ENCODE data around the gene SEC14L1.

The SEC14L1 gene

DNA sequence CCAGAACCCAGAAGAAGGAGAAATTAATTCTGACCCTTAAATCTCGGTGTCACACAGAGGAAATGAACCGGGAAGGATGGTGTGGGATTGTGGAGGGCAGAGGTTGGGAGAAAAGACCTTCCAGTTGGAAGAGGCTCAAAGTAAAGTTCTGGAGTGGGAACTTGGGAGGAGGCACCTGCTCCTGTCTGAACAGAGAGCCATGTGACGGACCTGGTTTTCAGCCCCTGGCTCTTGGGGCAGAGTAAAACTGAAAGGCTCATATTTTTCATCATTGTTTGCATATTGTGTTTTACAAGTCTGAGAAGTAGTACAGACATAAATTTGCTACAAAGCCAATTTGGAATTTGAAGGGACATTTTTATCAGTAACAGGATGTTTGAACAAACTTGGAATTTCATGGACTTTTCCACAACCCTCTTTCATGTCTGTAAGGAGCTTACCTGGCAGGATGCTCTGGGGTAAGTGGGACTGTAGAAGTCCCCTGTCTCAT, 24.4 kb upstream of the SEC14L1 start:
- no peak for TF ChIP-seq ZBTB7A (IDR thresholded peaks at IDR 0.05; ENCODE audit: low read depth)

GRCh38 chr17:77117415-77117814, 23.4 kb upstream of the SEC14L1 start:
- TF ChIP-seq RAD21 (IDR thresholded peaks at IDR 0.05; ENCODE audit: low read depth): no peak
- TF ChIP-seq CEBPB (IDR thresholded peaks at IDR 0.05): no peak
- no peak for TF ChIP-seq TCF12 (IDR thresholded peaks at IDR 0.05; ENCODE audit: low read depth)
- TF ChIP-seq TEAD4 (IDR thresholded peaks at IDR 0.05): no peak
- TF ChIP-seq EGR1 (IDR thresholded peaks at IDR 0.05): no peak
- no peak for TF ChIP-seq CREB1 (IDR thresholded peaks at IDR 0.05; ENCODE audit: low read depth)
- no peak for TF ChIP-seq FOXM1 (IDR thresholded peaks at IDR 0.05; ENCODE audit: borderline replicate concordance, low read depth)
- TF ChIP-seq MAX (IDR thresholded peaks at IDR 0.05): no peak
- TF ChIP-seq YY1 (IDR thresholded peaks at IDR 0.05; ENCODE audit: low read depth): no peak

DNA sequence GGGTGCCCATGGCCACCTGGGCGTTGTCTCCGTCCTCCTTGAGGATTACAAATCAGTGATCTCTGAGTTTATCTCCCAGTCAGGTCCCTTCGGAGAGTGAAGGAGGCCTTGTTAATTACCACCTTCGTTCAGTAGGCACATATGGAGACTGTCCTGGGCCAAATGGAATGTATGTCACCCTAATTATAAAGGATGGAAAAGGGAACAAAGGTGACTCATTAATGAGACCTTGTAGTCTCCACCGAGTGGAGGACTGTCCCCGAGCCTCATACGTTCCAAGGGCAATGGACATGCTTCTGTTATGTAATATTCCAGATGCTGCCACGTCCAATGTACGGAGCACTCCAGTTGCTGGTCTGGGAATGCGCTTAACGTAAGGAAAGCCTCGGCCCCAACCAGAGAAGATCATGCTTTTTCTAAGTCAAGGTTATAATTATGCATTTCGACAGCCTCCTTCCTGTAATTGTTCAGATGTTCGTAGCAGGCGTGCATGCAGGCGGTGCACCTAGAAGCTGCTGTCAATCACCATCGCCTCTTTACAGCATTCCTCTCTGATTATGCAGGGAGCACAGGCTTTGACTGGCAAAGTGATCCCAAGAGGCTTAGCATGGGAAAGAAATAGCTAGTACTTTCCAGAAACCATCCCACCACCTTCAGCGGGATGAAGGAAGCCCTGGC, 22.4 kb upstream of the SEC14L1 start:
- TF ChIP-seq MAX (IDR thresholded peaks at IDR 0.05): 0 out of 2 replicates have a peak, but pooled peaks have one; percentile 18
- 0 out of 2 replicates have a peak, but pooled peaks have one; percentile 24 for TF ChIP-seq TCF12 (IDR thresholded peaks at IDR 0.05; ENCODE audit: low read depth)
- TF ChIP-seq YY1 (IDR thresholded peaks at IDR 0.05; ENCODE audit: low read depth): no peak
- TF ChIP-seq CEBPB (IDR thresholded peaks at IDR 0.05): peak; percentile 15; the same call in 1 of the 2 replicates

- TF ChIP-seq FOXM1 (IDR thresholded peaks at IDR 0.05; ENCODE audit: borderline replicate concordance, low read depth): no peak
- TF ChIP-seq RAD21 (IDR thresholded peaks at IDR 0.05; ENCODE audit: low read depth): no peak
- TF ChIP-seq TCF12 (IDR thresholded peaks at IDR 0.05; ENCODE audit: low read depth): no peak
- TF ChIP-seq EGR1 (IDR thresholded peaks at IDR 0.05): no peak
- TF ChIP-seq ZBTB7A (IDR thresholded peaks at IDR 0.05; ENCODE audit: low read depth): no peak
- TF ChIP-seq TAF1 (IDR thresholded peaks at IDR 0.05; ENCODE audit: low read depth): no peak
- TF ChIP-seq, protein P1, sequence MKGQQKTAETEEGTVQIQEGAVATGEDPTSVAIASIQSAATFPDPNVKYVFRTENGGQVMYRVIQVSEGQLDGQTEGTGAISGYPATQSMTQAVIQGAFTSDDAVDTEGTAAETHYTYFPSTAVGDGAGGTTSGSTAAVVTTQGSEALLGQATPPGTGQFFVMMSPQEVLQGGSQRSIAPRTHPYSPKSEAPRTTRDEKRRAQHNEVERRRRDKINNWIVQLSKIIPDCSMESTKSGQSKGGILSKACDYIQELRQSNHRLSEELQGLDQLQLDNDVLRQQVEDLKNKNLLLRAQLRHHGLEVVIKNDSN (IDR thresholded peaks at IDR 0.05): no peak
- TF ChIP-seq NFIC (IDR thresholded peaks at IDR 0.05): no peak
- no peak for TF ChIP-seq EP300 (IDR thresholded peaks at IDR 0.05; ENCODE audit: borderline replicate concordance)
- no peak for TF ChIP-seq MAX (IDR thresholded peaks at IDR 0.05)
- no peak for TF ChIP-seq CREB1 (IDR thresholded peaks at IDR 0.05; ENCODE audit: low read depth)
- no peak for TF ChIP-seq YY1 (IDR thresholded peaks at IDR 0.05; ENCODE audit: low read depth)
- TF ChIP-seq REST (IDR thresholded peaks at IDR 0.05; ENCODE audit: low read depth): no peak
- TF ChIP-seq TEAD4 (IDR thresholded peaks at IDR 0.05): no peak
- TF ChIP-seq CEBPB (IDR thresholded peaks at IDR 0.05): no peak
These were observed 21.0 kb upstream of the SEC14L1 start for GRCh38 chr17:77119668-77120301.

- TF ChIP-seq, protein P1 (IDR thresholded peaks at IDR 0.05): no peak
- no peak for TF ChIP-seq EP300 (IDR thresholded peaks at IDR 0.05; ENCODE audit: borderline replicate concordance)
These were observed 19.9 kb upstream of the SEC14L1 start for GRCh38 chr17:77120868-77121267.

GRCh38 chr17:77124192-77124889, 16.4 kb upstream of the SEC14L1 start:
- TF ChIP-seq, protein P1 (IDR thresholded peaks at IDR 0.05): no peak
- TF ChIP-seq FOXM1 (IDR thresholded peaks at IDR 0.05; ENCODE audit: borderline replicate concordance, low read depth) (peak; percentile 77; the same call in 1 of the 2 replicates), MAX (IDR thresholded peaks at IDR 0.05) (no peak; the same call in 1 of the 2 replicates), TCF12 (IDR thresholded peaks at IDR 0.05; ENCODE audit: low read depth) (peak; percentile 93), NFIC (IDR thresholded peaks at IDR 0.05) (peak; percentile 59; the same call in 1 of the 2 replicates), TEAD4 (IDR thresholded peaks at IDR 0.05) (peak; percentile 95), EP300 (IDR thresholded peaks at IDR 0.05; ENCODE audit: borderline replicate concordance) (peak; percentile 95), CREB1 (IDR thresholded peaks at IDR 0.05; ENCODE audit: low read depth) (no peak)

Data from Ishikawa (cell line).